Mesendoderm (in vitro differentiated cells): Measurements from ENCODE around the gene FKBP9.
"Not testable (repeated sequence)": the region's sequence is repeated elsewhere in the genome, so short reads cannot be mapped to it uniquely, and the experiment has no call there.

Experiments
- DNase-seq: peaks from one replicate; pipeline ENCODE4 v3.0.0; 2013
- H2AK5ac ChIP-seq: 2 replicates; pipeline ENCODE4 v1.6.1; 2013; ENCODE audit warnings: low read length, inconsistent platforms
- H2BK120ac ChIP-seq: 2 replicates; pipeline ENCODE4 v1.6.1; 2013; ENCODE audit warnings: low read depth, mild to moderate bottlenecking, low read length, moderate library complexity, mixed read lengths
- H2BK15ac ChIP-seq: replicated peaks from 2 replicates; pipeline ENCODE4 v1.6.1; 2013; ENCODE audit warnings: low read depth, mild to moderate bottlenecking, moderate library complexity
- H2BK5ac ChIP-seq: 2 replicates; pipeline ENCODE4 v1.6.1; 2013; ENCODE audit warnings: low read length, inconsistent platforms
- H3K18ac ChIP-seq: 2 replicates; pipeline ENCODE4 v1.6.1; 2013; ENCODE audit warnings: mild to moderate bottlenecking, low read length, mixed read lengths
- H3K23ac ChIP-seq: one replicate; pipeline ENCODE4 v1.6.1; 2013; ENCODE audit warnings: low read length
- H3K27ac ChIP-seq: 2 replicates; pipeline ENCODE4 v1.5.1; 2013; ENCODE audit warnings: low read depth, mild to moderate bottlenecking, inconsistent platforms, low read length, moderate library complexity
- H3K27me3 ChIP-seq: 2 replicates; pipeline ENCODE4 v1.6.1; 2013; ENCODE audit warnings: low read length, control low read depth, mild to moderate bottlenecking, inconsistent platforms; ENCODE audit not compliant: insufficient read depth, poor library complexity
- H3K36me3 ChIP-seq: 2 replicates; pipeline ENCODE4 v1.6.1; 2013; ENCODE audit warnings: low read length, inconsistent platforms; ENCODE audit not compliant: control insufficient read depth, insufficient read depth
- H3K4ac ChIP-seq: one replicate; pipeline ENCODE4 v1.6.1; 2013; ENCODE audit warnings: low read depth, mild to moderate bottlenecking, low read length, moderate library complexity
- H3K4me1 ChIP-seq: 2 replicates; pipeline ENCODE4 v1.6.1; 2013; ENCODE audit warnings: low read depth, low read length, inconsistent platforms; ENCODE audit not compliant: control insufficient read depth
- H3K4me2 ChIP-seq: 2 replicates; pipeline ENCODE4 v1.6.1; 2013; ENCODE audit warnings: low read length
- H3K4me3 ChIP-seq: 2 replicates; pipeline ENCODE4 v1.5.1; 2013; ENCODE audit warnings: mild to moderate bottlenecking, low read length
- H3K56ac ChIP-seq: one replicate; pipeline ENCODE4 v1.6.1; 2013; ENCODE audit warnings: low read length
- H3K79me1 ChIP-seq: 2 replicates; pipeline ENCODE4 v1.6.1; 2013; ENCODE audit warnings: low read length, inconsistent platforms
- H3K79me2 ChIP-seq: 2 replicates; pipeline ENCODE4 v1.6.1; 2013; ENCODE audit warnings: mild to moderate bottlenecking, low read length; ENCODE audit not compliant: control insufficient read depth, insufficient read depth
- H3K9ac ChIP-seq: 2 replicates; pipeline ENCODE4 v1.6.1; 2013; ENCODE audit warnings: low read length, inconsistent platforms
- H4K5ac ChIP-seq: one replicate; pipeline ENCODE4 v1.6.1; 2013; ENCODE audit warnings: low read length
- H4K8ac ChIP-seq: one replicate; pipeline ENCODE4 v1.6.1; 2013; ENCODE audit warnings: low read depth, mild to moderate bottlenecking, control low read depth, low read length, moderate library complexity
- WGBS: extraction: QIAGEN DNeasy Blood & Tissue Kit; methylation state at CpG from one replicate; pipeline ENCODE4 v1.1.7; 2013; ENCODE audit warnings: low lambda C conversion rate, missing lambda C conversion rate; ENCODE audit not compliant: insufficient coverage; ENCODE audit errors: extremely low coverage; 5-methylcytosine and 5-hydroxymethylcytosine counted together

The FKBP9 gene

DNA sequence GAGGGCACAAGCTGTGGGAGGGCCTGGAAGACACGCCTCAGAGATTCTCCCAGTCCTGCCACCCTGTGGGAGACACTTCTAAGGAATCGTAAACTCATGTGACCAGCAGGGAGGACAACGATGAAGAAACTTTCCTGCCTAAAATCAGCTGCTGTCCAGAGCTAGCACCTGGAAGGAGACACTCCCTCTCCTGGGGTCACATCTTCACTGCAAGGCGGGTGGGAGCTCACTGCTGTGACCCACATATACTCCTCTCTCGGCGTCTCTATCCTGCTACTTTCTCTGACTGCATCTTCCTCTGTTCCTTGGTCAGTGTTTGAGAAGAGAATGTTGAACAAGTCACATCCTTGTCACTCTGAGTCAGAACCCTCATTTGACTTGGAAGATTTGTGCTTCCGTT lies 40.2 kb upstream of the FKBP9 start:
- H3K36me3 ChIP-seq, result not testable (repeated sequence)

DNA sequence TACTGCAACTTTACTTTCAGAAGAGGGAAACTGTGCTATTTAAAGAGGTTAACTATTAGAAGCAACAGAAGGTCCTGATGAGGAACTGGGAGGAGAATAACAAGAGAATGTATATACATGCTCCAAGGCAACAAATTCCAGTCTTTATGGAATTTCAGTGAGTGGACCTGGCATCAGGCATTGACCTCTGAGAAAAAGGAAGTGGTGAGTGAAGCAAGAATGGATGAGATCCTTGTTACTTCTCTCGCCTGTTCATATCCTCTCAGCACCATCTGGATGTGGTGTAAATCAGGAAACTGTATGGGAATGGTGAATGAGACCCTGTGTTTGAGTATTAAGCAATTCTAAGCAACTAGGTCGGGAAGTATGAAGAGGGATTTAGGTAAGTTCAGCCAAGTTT lies 35.3 kb upstream of the FKBP9 start:
- no peak overlapping the region for H3K23ac ChIP-seq
- H3K4ac ChIP-seq, result no peak overlapping the region
- no peaks in the 10 kb centered on the region for H3K4me1 ChIP-seq
- H3K79me2 ChIP-seq, result no peaks in the 10 kb centered on the region
- H2BK120ac ChIP-seq, result no peak overlapping the region
- no peak overlapping the region for H3K4me2 ChIP-seq
- no CpG with 5 or more reads among the region's 2 CpGs for WGBS
- DNase-seq, result no peak
- H3K36me3 ChIP-seq, result no peaks in the 10 kb centered on the region
- H3K27me3 ChIP-seq, result no peaks in the 10 kb centered on the region
- no peak overlapping the region for H4K8ac ChIP-seq
- no peak overlapping the region for H4K5ac ChIP-seq
- no peak overlapping the region for H2BK15ac ChIP-seq
- H3K4me3 ChIP-seq, result no peak overlapping the region
- H3K27ac ChIP-seq, result no peak overlapping the region
- no peak overlapping the region for H3K18ac ChIP-seq
- no peak overlapping the region for H2BK5ac ChIP-seq
- no peak overlapping the region for H3K56ac ChIP-seq
- no peak overlapping the region for H2AK5ac ChIP-seq
- H3K79me1 ChIP-seq, result no peaks in the 10 kb centered on the region
- no peak overlapping the region for H3K9ac ChIP-seq

More for the DNA sequence above, 40.2 kb upstream of the FKBP9 start:
- not testable (repeated sequence) for H3K27ac ChIP-seq, H2AK5ac ChIP-seq, H3K56ac ChIP-seq, H2BK15ac ChIP-seq, H2BK5ac ChIP-seq, H3K4ac ChIP-seq, H3K4me1 ChIP-seq, H2BK120ac ChIP-seq, H3K23ac ChIP-seq, H4K5ac ChIP-seq, H3K27me3 ChIP-seq, H3K18ac ChIP-seq, H3K79me1 ChIP-seq, DNase-seq, H3K9ac ChIP-seq, H3K4me3 ChIP-seq, H4K8ac ChIP-seq, H3K79me2 ChIP-seq, H3K4me2 ChIP-seq
- no CpG with 5 or more reads among the region's 7 CpGs for WGBS

DNA sequence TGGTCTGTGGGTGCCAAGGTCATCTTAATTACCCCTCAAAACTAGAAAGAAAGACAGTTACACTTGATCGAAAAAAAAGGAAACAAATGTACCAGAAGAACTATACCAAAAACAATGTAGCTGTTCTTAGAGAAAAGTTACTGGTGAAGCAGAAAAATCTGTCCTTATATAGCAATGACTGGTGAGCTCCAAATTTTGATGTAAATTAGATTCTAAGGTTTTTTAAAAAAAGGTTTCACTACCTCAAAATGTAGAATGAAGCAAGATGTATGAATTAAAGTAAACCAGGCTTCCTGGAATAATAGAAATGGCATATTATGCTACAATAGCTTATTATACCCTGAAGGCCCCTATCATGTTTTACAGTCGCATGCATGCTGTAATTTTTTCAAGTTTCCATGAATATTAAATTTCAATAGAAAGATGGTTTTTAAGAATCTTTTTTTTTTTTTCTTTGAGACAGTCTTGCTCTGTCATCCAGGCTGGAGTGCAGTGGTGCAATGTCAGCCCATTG lies 28.4 kb upstream of the FKBP9 start:
- Histone ChIP-seq H4K5ac (no peak overlapping the region), H3K4me2 (no peak overlapping the region), H3K9ac (no peak overlapping the region), H3K18ac (no peak overlapping the region), H3K27me3 (no peaks in the 10 kb centered on the region), H2BK15ac (no peak overlapping the region), H2BK120ac (no peak overlapping the region), H3K79me1 (no peaks in the 10 kb centered on the region), H3K56ac (no peak overlapping the region), H3K36me3 (no peaks in the 10 kb centered on the region), H2AK5ac (no peak overlapping the region), H3K4me1 (no peaks in the 10 kb centered on the region), H3K79me2 (no peaks in the 10 kb centered on the region), H2BK5ac (no peak overlapping the region), H3K4me3 (no peak overlapping the region), H3K4ac (no peak overlapping the region), H3K27ac (no peak overlapping the region), H4K8ac (no peak overlapping the region), H3K23ac (no peak overlapping the region)
- no peak for DNase-seq
- WGBS, result no CpG with 5 or more reads among the region's 2 CpGs

DNA sequence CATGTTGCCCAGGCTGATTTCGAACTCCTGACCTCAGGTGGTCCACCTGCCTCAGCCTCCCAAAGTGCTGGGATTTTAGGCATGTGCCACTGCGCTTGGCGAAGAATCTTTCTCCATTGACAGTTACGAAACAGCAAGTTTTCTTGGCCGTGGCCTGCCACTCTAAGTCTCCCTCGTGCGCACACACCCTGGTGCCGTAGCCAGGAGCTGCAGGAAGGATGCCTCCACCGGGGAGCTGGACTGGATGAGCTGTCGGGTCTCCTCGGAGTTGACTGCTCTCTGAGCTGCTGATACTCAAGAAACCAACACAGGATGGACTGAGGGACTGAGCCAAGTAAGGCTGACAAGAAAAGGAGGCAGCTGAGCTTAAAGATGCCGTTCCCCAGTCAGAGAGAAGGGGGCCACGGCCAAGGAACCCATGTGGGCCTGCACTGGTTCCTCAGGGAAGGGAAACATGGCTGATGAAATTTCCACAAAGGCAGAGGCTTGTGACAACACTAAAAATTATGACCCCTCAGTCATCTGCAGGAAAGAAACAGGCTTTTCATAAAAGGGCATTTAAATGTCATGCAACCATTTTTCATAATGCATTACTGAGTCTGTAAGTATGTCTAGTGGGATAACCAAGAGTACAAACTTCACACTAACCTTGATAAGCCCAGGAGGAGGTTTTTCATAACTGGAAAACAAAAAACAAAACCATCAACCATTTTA lies 27.7 kb upstream of the FKBP9 start:
- H2AK5ac ChIP-seq, result no peak overlapping the region
- no peak overlapping the region for H3K4ac ChIP-seq
- no peaks in the 10 kb centered on the region for H3K79me2 ChIP-seq
- no peak overlapping the region for H2BK5ac ChIP-seq
- H3K9ac ChIP-seq, result no peak overlapping the region
- H3K27ac ChIP-seq, result no peak overlapping the region
- H4K8ac ChIP-seq, result no peak overlapping the region
- H3K79me1 ChIP-seq, result no peaks in the 10 kb centered on the region
- H3K4me1 ChIP-seq, result no peaks in the 10 kb centered on the region
- WGBS, result no CpG with 5 or more reads among the region's 13 CpGs
- no peaks in the 10 kb centered on the region for H3K27me3 ChIP-seq
- no peak overlapping the region for H4K5ac ChIP-seq
- no peak overlapping the region for H2BK120ac ChIP-seq
- H3K18ac ChIP-seq, result no peak overlapping the region
- no peak overlapping the region for H3K56ac ChIP-seq
- no peak overlapping the region for H3K4me3 ChIP-seq
- no peak overlapping the region for H2BK15ac ChIP-seq
- no peak overlapping the region for H3K23ac ChIP-seq
- no peak for DNase-seq
- H3K4me2 ChIP-seq, result no peak overlapping the region
- H3K36me3 ChIP-seq, result no peaks in the 10 kb centered on the region

DNA sequence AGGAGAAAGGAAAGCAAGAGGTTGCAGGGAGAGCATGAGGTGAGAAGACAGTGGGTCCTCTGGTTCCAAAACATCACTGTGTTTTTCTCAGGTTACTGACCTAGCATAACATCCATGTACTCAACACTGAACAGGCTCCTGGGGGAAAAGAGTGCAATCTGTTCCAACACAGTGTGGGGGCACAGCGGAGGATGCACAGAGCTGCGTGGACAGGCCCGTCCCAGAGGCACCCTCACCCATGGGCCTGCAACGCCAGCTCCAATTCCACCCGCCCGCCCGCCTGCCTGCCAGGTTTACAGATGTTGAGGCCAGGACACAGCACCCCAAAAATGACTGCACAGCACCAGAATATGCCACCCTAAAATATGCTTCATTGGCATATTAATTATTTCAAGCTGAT lies 26.9 kb upstream of the FKBP9 start:
- Histone ChIP-seq H2AK5ac (no peak overlapping the region), H3K27me3 (no peaks in the 10 kb centered on the region), H3K79me2 (no peaks in the 10 kb centered on the region), H2BK15ac (no peak overlapping the region), H3K4me3 (no peak overlapping the region), H4K8ac (no peak overlapping the region), H3K4ac (no peak overlapping the region), H3K9ac (no peak overlapping the region), H3K4me2 (no peak overlapping the region), H3K27ac (no peak overlapping the region), H2BK5ac (no peak overlapping the region), H2BK120ac (no peak overlapping the region), H3K4me1 (no peaks in the 10 kb centered on the region), H3K79me1 (no peaks in the 10 kb centered on the region), H3K56ac (no peak overlapping the region), H3K23ac (no peak overlapping the region), H3K36me3 (no peaks in the 10 kb centered on the region), H3K18ac (no peak overlapping the region), H4K5ac (no peak overlapping the region)
- no CpG with 5 or more reads among the region's 7 CpGs for WGBS
- no peak for DNase-seq

DNA sequence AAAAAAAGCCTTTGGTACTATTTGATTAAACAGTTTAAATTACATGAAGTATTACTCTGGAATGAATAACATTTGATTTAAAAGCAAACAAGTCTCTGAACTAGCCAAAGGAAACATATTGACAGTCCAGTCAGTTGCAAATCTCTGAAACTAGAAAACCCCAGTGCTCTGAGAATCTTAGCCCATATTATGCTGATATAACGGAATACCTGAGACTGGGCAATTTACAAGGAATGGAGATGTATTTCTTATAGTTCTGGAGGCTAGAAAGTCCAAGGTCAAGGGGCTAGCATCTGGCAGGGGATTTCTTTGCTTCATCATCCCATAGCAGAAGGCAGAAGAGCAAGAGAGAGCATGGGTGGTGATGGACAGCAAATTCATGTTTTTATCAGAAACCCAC lies 21.7 kb upstream of the FKBP9 start:
- no CpG with 5 or more reads among the region's 1 CpG for WGBS
- H3K9ac ChIP-seq, result no peak overlapping the region
- no peak overlapping the region for H3K56ac ChIP-seq
- no peak overlapping the region for H2AK5ac ChIP-seq
- no peak overlapping the region for H3K27ac ChIP-seq
- H3K18ac ChIP-seq, result no peak overlapping the region
- no peaks in the 10 kb centered on the region for H3K36me3 ChIP-seq
- no peak overlapping the region for H3K4me3 ChIP-seq
- no peak overlapping the region for H2BK5ac ChIP-seq
- no peak overlapping the region for H4K8ac ChIP-seq
- no peak overlapping the region for H4K5ac ChIP-seq
- DNase-seq, result no peak
- no peak overlapping the region for H2BK15ac ChIP-seq
- no peaks in the 10 kb centered on the region for H3K4me1 ChIP-seq
- no peak overlapping the region for H2BK120ac ChIP-seq
- no peaks in the 10 kb centered on the region for H3K79me2 ChIP-seq
- H3K79me1 ChIP-seq, result no peaks in the 10 kb centered on the region
- no peak overlapping the region for H3K4ac ChIP-seq
- H3K27me3 ChIP-seq, result peaks cover 14% of the 10 kb centered on the region
- H3K4me2 ChIP-seq, result no peak overlapping the region
- H3K23ac ChIP-seq, result no peak overlapping the region
